ENCODE results near the gene BDKRB1.

DNA sequence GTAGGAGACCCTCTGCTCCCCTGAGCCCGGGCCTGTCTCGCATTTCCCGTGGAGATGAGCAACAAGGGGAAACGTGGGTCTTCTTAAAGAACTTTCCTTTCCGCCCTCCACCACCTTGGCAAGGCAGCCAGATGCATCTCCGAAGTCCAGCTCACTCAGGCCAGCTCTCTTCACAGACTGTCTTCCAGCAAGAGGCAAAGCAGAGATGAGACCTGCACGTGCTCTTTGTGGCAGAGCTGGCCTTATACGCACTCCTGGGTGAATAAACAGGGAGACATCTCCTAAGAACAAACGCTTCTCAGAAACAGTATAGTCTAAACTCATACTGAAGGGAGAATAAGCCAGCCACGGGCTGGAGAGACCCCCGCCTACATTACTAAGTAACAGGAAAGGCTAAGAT, 1.3 kb upstream of the BDKRB1 start:
- TF ChIP-seq NRF1 (conservative IDR thresholded peaks at IDR 0.05 in 1 of 2, IDR thresholded peaks at IDR 0.05 in 1 of 2) (no peak), ZFX (CRISPR knock-in tag; IDR thresholded peaks at IDR 0.05) (no peak), ZNF124 (CRISPR knock-in tag; IDR thresholded peaks at IDR 0.05) (no peak), KDM1A (IDR thresholded peaks at IDR 0.05) (no peak), SMAD2 (IDR thresholded peaks at IDR 0.05; ENCODE audit: low read depth, low read length) (no peak), GATA2 (CRISPR knock-in tag; IDR thresholded peaks at IDR 0.05) (no peak), ARHGAP35 (IDR thresholded peaks at IDR 0.05; ENCODE audit: partially characterized antibody) (no peak), ZNF175 (CRISPR knock-in tag; IDR thresholded peaks at IDR 0.05; ENCODE audit: low read depth) (no peak), MYBL2 (IDR thresholded peaks at IDR 0.05; ENCODE audit: low read depth) (no peak), MYBL2 (CRISPR knock-in tag; IDR thresholded peaks at IDR 0.05; ENCODE audit: borderline replicate concordance) (no peak), EZH2 (IDR thresholded peaks at IDR 0.05; ENCODE audit: borderline replicate concordance, low read depth, low read length) (no peak), MXI1 (IDR thresholded peaks at IDR 0.05; ENCODE audit: low read depth, low read length) (no peak), TBL1XR1 (IDR thresholded peaks at IDR 0.05; ENCODE audit: low read length in 2 of 2) (no peak), TCF3 (CRISPR knock-in tag; IDR thresholded peaks at IDR 0.05) (no peak)
- TF ChIP-seq, protein P1, sequence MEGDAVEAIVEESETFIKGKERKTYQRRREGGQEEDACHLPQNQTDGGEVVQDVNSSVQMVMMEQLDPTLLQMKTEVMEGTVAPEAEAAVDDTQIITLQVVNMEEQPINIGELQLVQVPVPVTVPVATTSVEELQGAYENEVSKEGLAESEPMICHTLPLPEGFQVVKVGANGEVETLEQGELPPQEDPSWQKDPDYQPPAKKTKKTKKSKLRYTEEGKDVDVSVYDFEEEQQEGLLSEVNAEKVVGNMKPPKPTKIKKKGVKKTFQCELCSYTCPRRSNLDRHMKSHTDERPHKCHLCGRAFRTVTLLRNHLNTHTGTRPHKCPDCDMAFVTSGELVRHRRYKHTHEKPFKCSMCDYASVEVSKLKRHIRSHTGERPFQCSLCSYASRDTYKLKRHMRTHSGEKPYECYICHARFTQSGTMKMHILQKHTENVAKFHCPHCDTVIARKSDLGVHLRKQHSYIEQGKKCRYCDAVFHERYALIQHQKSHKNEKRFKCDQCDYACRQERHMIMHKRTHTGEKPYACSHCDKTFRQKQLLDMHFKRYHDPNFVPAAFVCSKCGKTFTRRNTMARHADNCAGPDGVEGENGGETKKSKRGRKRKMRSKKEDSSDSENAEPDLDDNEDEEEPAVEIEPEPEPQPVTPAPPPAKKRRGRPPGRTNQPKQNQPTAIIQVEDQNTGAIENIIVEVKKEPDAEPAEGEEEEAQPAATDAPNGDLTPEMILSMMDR (IDR thresholded peaks at IDR 0.05 in 2 of 3, conservative IDR thresholded peaks at IDR 0.05 in 1 of 3; ENCODE audit: insufficient read depth in 2 of 3, low read depth in 1 of 3, low read length in 3 of 3) = no peak
